ENCODE data around the gene SLC6A17.

GRCh38 chr1:110215621-110216515 is 65.6 kb downstream of the SLC6A17 start:
- no peak for TF ChIP-seq CTCF (IDR thresholded peaks at IDR 0.05; ENCODE audit: insufficient read depth, low read depth, low read length)
- no peak for TF ChIP-seq EZH2 (IDR thresholded peaks at IDR 0.05; ENCODE audit: insufficient read depth, low read length)

Measured in astrocyte (in vitro differentiated cells and primary cell).